Measurements from ENCODE around the gene RAI14.

- TF ChIP-seq CTCF (conservative IDR thresholded peaks at IDR 0.05) (no peak), EZH2 (IDR thresholded peaks at IDR 0.05; ENCODE audit: low read depth) (no peak)
Observed at GRCh38 chr5:34691326-34691725, 35.2 kb downstream of the RAI14 start.
